Right lobe of liver (tissue), 4 donors: ENCODE measurements around the gene NFYC.

Experiments
- CTCF ChIP-seq, 4 donors: fragments of 200-600 bp in 3 of 4; fragments of 450-650 bp in 1 of 4; IDR thresholded peaks; one replicate each; pipeline versions ENCODE4 v1.5.1 to v1.8.0; 2016 to 2022; ENCODE audit warnings: antibody characterized with exemption in 4 of 4, mild to moderate bottlenecking in 2 of 4
- POLR2A ChIP-seq: fragments of 450-650 bp; IDR thresholded peaks from one replicate; pipeline ENCODE4 v1.6.1; 2017; ENCODE audit warnings: antibody characterized with exemption, mild to moderate bottlenecking
- donor health status: DM: no; HTN: no; CAD: no.
- donor health status: DM: no; HTN: no; CAD: no.
- donor health status: DM: no; HTN: yes; CAD: no.

GRCh38 chr1:40690771-40691537 lies 550 bp upstream of the NFYC start:
- TF ChIP-seq CTCF (IDR thresholded peaks at IDR 0.05) (no peak), POLR2A (no peak)
